GM20000 (cell line): Measurements from ENCODE around the gene TNFRSF8.
A peak's percentile ranks its signal among the peaks of the same experiment; 100 is the strongest.

Source experiments
- DNase-seq: peaks from one replicate; pipeline ENCODE4 v3.0.0; 2012; ENCODE audit warnings: low spot score
- TF ChIP-seq, protein P1 (sequence below): IDR thresholded peaks from 2 replicates; pipeline ENCODE4 v1.5.1; 2012; ENCODE audit warnings: mild to moderate bottlenecking, control low read depth; ENCODE audit errors: extremely low read depth, missing control alignments

The TNFRSF8 gene

GRCh38 chr1:12173631-12174121, 110.6 kb downstream of the TNFRSF8 start:
- TF ChIP-seq, protein P1, sequence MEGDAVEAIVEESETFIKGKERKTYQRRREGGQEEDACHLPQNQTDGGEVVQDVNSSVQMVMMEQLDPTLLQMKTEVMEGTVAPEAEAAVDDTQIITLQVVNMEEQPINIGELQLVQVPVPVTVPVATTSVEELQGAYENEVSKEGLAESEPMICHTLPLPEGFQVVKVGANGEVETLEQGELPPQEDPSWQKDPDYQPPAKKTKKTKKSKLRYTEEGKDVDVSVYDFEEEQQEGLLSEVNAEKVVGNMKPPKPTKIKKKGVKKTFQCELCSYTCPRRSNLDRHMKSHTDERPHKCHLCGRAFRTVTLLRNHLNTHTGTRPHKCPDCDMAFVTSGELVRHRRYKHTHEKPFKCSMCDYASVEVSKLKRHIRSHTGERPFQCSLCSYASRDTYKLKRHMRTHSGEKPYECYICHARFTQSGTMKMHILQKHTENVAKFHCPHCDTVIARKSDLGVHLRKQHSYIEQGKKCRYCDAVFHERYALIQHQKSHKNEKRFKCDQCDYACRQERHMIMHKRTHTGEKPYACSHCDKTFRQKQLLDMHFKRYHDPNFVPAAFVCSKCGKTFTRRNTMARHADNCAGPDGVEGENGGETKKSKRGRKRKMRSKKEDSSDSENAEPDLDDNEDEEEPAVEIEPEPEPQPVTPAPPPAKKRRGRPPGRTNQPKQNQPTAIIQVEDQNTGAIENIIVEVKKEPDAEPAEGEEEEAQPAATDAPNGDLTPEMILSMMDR = no peak
- DNase-seq = peak; percentile 59

DNA sequence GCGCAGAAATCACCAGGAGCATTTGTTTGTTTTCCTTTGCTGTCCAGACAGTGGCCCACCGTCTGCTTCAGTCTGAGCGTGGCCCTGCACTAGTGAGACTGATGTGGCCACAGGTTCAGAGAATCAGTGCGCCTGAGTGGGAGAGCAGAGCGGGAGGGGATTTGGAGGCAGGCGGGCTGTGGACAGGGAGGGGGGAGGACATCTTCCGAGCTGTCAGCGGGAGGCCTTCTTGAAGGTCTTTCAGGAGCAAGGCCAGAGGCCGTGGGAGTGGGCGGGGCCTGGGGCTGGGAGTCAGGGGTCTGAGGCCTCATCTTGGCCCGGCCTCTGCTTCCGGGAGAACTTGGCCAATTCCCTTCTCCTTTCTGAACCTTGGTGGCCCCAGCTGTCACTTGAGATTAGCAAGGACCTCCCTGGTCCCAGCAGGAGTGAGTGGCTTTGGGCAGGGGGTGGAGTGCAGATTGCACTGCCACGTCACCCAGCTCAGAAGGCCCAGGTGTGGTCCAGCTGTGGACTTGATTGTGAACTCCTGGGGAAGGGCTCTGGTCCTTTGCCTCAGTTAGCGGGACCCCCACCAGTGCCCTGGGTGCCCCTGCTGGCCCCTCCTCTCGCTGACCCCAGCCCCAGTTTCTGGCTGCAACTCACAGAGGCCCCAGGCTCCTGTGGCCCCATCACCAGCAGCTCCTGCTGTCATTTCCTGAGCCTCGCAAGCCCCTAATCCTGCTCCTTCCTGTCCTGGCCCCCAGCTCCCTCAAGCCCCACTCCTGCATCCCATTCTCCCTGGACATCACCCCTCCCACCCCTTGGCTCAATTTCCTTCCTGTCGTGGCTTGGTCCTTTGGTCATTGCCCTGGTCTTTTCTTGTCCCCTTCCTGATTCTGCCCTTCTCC, 112.1 kb downstream of the TNFRSF8 start:
- TF ChIP-seq, protein P1 = no peak
- no peak for DNase-seq

GRCh38 chr1:12176298-12177118, 113.4 kb downstream of the TNFRSF8 start:
- DNase-seq = no peak
- TF ChIP-seq, protein P1 = no peak

GRCh38 chr1:12177156-12177998, 114.3 kb downstream of the TNFRSF8 start:
- DNase-seq = no peak
- TF ChIP-seq, protein P1 = no peak

DNA sequence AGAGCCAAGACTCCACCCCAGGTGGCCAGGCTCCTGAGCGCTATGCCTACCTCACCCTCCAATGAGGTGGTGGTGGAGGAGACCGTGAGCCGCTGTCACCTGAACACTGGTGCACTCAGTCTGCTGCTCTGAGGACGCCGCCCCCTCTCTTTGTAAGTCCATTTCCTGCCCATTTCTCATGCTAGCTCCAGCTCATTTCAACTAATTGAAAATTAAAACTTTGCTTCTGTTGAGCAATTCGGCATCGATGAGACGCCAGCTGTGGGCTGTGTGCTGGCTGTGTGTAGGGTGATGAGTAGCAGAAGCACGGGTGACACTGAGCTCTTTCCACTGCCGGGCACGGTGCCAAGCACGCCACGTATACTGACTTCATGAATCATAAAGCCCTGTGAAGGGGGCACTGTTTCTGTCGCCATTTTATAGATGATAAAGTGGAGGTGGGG, 114.9 kb downstream of the TNFRSF8 start:
- DNase-seq = no peak

DNA sequence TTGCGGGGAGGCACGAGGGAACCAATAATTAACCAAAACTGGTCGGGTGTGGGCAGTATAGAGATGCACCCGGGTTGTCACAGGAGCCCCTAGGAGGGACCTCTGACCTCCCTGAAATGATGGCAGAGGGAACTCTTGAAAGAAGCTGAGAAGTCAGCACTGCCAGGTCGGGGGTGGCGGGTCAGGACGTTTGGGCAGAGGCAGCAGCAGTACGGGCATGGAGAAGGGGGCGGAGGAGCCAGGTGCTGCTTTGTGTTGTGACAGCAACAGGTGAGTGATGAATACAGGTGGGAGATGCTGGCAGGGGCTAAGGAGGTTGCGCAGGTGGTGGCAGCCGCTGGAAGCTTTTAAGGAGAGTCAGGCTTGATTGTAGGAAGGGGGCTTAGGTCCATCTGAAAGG, 115.4 kb downstream of the TNFRSF8 start:
- TF ChIP-seq, protein P1 = no peak
- DNase-seq = no peak

More for the DNA sequence above, 114.9 kb downstream of the TNFRSF8 start:
- TF ChIP-seq, protein P1 = no peak
